KMS-11 (cell line): ENCODE results near the gene MAML3.

Experiments
- H2AFZ ChIP-seq: fragments of 200-600 bp; sonication (generic); 2 replicates; pipeline ENCODE4 v1.6.1; 2016; ENCODE audit warnings: antibody characterized with exemption, mixed run types, low read depth
- H3K27ac ChIP-seq: fragments of 200-600 bp; sonication (generic); 2 replicates; pipeline ENCODE4 v1.6.1; 2016; ENCODE audit warnings: mild to moderate bottlenecking, mixed run types
- H3K27me3 ChIP-seq: fragments of 200-600 bp; sonication (generic); 2 replicates; pipeline ENCODE4 v1.6.1; 2017; ENCODE audit warnings: mild to moderate bottlenecking, low read depth, mixed run types, moderate library complexity; ENCODE audit not compliant: insufficient read depth
- H3K36me3 ChIP-seq: fragments of 200-600 bp; sonication (generic); 2 replicates; pipeline ENCODE4 v1.6.1; 2017; ENCODE audit warnings: mild to moderate bottlenecking, mixed run types; ENCODE audit not compliant: insufficient read depth
- H3K4me1 ChIP-seq: fragments of 200-600 bp; sonication (generic); 2 replicates; pipeline ENCODE4 v1.6.1; 2016; ENCODE audit warnings: mild to moderate bottlenecking, low read depth, mixed run types; ENCODE audit not compliant: poor library complexity, severe bottlenecking
- H3K4me2 ChIP-seq: fragments of 200-600 bp; sonication (generic); 2 replicates; pipeline ENCODE4 v1.7.0; 2016; ENCODE audit warnings: mild to moderate bottlenecking, mixed run types
- H3K4me3 ChIP-seq: fragments of 200-600 bp; sonication (generic); IDR thresholded peaks from 2 replicates; pipeline ENCODE4 v1.6.1; 2017; ENCODE audit warnings: low read depth, low read length, mixed read lengths; ENCODE audit not compliant: insufficient read depth
- H3K79me2 ChIP-seq: fragments of 200-600 bp; sonication (generic); 2 replicates; pipeline ENCODE4 v1.6.1; 2016; ENCODE audit warnings: low read depth, mixed run types; ENCODE audit not compliant: insufficient read depth
- H3K9ac ChIP-seq: fragments of 200-600 bp; sonication (generic); 2 replicates; pipeline ENCODE4 v1.6.1; 2016; ENCODE audit warnings: mild to moderate bottlenecking, mixed run types
- H4K20me1 ChIP-seq: fragments of 200-600 bp; sonication (generic); 2 replicates; pipeline ENCODE4 v1.6.1; 2016; ENCODE audit warnings: mild to moderate bottlenecking, mixed run types; ENCODE audit not compliant: insufficient read depth
- CTCF ChIP-seq: fragments of 200-600 bp; sonication (generic); conservative IDR thresholded peaks from 2 replicates; pipeline ENCODE4 v1.6.1; 2017; ENCODE audit warnings: low read depth, mild to moderate bottlenecking, antibody characterized with exemption, low read length, moderate library complexity, mixed read lengths

MAML3 gene

GRCh38 chr4:139807483-139807882, 346.5 kb downstream of the MAML3 start:
- Histone ChIP-seq H3K4me2 (no peak overlapping the region), H3K9ac (no peak overlapping the region), H3K79me2 (no peaks in the 10 kb centered on the region), H4K20me1 (no peaks in the 10 kb centered on the region), H3K4me3 (no peak overlapping the region), H3K36me3 (no peaks in the 10 kb centered on the region), H3K27me3 (no peaks in the 10 kb centered on the region), H2AFZ (no peak overlapping the region), H3K27ac (no peak overlapping the region), H3K4me1 (no peaks in the 10 kb centered on the region)
- TF ChIP-seq CTCF: no peak

GRCh38 chr4:139806929-139807328, 347.1 kb downstream of the MAML3 start:
- TF ChIP-seq CTCF: no peak
- no peak overlapping the region for H3K4me3 ChIP-seq
- H3K36me3 ChIP-seq: no peaks in the 10 kb centered on the region
- H3K4me1 ChIP-seq: no peaks in the 10 kb centered on the region
- no peaks in the 10 kb centered on the region for H3K27me3 ChIP-seq
- H3K27ac ChIP-seq: no peak overlapping the region
- no peak overlapping the region for H3K9ac ChIP-seq
- no peaks in the 10 kb centered on the region for H4K20me1 ChIP-seq
- no peak overlapping the region for H3K4me2 ChIP-seq
- H2AFZ ChIP-seq: no peak overlapping the region
- no peaks in the 10 kb centered on the region for H3K79me2 ChIP-seq

GRCh38 chr4:139802931-139803330, 351.1 kb downstream of the MAML3 start:
- H3K9ac ChIP-seq: no peak overlapping the region
- no peak overlapping the region for H2AFZ ChIP-seq
- no peaks in the 10 kb centered on the region for H4K20me1 ChIP-seq
- no peak overlapping the region for H3K4me2 ChIP-seq
- H3K36me3 ChIP-seq: no peaks in the 10 kb centered on the region
- no peak overlapping the region for H3K4me3 ChIP-seq
- no peak overlapping the region for H3K27ac ChIP-seq
- no peak for TF ChIP-seq CTCF
- no peaks in the 10 kb centered on the region for H3K27me3 ChIP-seq
- no peaks in the 10 kb centered on the region for H3K79me2 ChIP-seq
- peaks cover 13% of the 10 kb centered on the region for H3K4me1 ChIP-seq

GRCh38 chr4:139802488-139802887, 351.5 kb downstream of the MAML3 start:
- Histone ChIP-seq H4K20me1 (no peaks in the 10 kb centered on the region), H3K79me2 (no peaks in the 10 kb centered on the region), H3K27ac (no peak overlapping the region), H3K4me3 (no peak overlapping the region), H3K27me3 (no peaks in the 10 kb centered on the region), H3K4me1 (peaks cover 16% of the 10 kb centered on the region), H3K4me2 (no peak overlapping the region), H3K9ac (no peak overlapping the region), H3K36me3 (no peaks in the 10 kb centered on the region), H2AFZ (no peak overlapping the region)
- TF ChIP-seq CTCF: no peak

- Histone ChIP-seq H3K9ac (no peak overlapping the region), H3K36me3 (no peaks in the 10 kb centered on the region), H3K4me1 (peaks cover 16% of the 10 kb centered on the region), H3K27me3 (no peaks in the 10 kb centered on the region), H2AFZ (no peak overlapping the region), H3K79me2 (no peaks in the 10 kb centered on the region), H3K27ac (no peak overlapping the region), H4K20me1 (no peaks in the 10 kb centered on the region), H3K4me3 (no peak overlapping the region), H3K4me2 (no peak overlapping the region)
- no peak for TF ChIP-seq CTCF
Measured at GRCh38 chr4:139801895-139802294, 352.1 kb downstream of the MAML3 start.
